ENCODE measurements around the gene RSPRY1.

- no peak for TF ChIP-seq L3MBTL2 (conservative IDR thresholded peaks at IDR 0.05)
- TF ChIP-seq HDGF (IDR thresholded peaks at IDR 0.05; ENCODE audit: borderline replicate concordance): no peak
- no peak for TF ChIP-seq SP1 (IDR thresholded peaks at IDR 0.05)
These were observed 103.5 kb downstream of the RSPRY1 start for GRCh38 chr16:57289391-57290257.
